Neural progenitor cell (in vitro differentiated cells): ENCODE data around the gene CSNK1G2.

Source experiments
- EZH2 ChIP-seq: fragments of 200-600 bp; sonication (generic); IDR thresholded peaks from 2 replicates; pipeline ENCODE4 v1.6.1; 2017; ENCODE audit warnings: antibody characterized with exemption, mild to moderate bottlenecking, moderate library complexity
- EZH2phosphoT487 ChIP-seq: fragments of 200-600 bp; sonication (generic); IDR thresholded peaks from 2 replicates; pipeline ENCODE4 v1.6.1; 2017; ENCODE audit warnings: antibody characterized with exemption
- TF ChIP-seq, protein P1 (sequence below): fragments of 200-600 bp; sonication (generic); IDR thresholded peaks from 2 replicates; pipeline ENCODE4 v1.5.1; 2017; ENCODE audit warnings: antibody characterized with exemption, mild to moderate bottlenecking

DNA sequence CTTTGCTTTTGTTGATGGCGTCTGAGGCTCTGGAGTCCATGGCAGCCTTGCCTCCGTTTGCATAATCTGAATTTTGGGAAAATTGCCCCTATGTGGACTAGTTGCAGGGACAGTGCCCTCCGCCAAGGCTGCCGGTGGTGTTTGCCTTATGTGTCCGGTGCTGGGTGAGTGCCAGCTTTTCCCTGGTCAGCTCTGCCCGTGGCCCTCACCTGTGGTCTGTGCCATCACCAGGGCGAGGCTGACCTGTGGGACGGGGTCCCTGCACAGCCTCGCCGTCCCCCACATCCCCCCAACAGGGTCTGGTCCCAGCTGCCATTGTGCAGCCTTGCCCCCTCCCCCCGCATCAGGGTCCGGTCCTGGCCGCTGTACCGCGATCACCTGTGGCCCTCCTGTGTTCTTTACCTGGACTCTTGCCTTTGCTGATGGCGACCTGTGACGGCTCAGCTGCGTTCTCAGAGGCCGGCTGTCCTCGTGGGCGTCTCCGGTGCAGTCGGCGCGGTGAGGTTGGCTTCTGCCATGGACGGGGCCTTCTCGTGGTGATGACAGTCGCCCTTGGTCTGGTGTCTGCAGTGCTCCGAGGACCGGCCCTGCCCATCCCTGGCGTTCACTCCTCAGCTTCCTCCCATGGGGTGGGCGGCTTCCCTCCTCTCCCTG lies 12.6 kb downstream of the CSNK1G2 start:
- TF ChIP-seq, protein P1, sequence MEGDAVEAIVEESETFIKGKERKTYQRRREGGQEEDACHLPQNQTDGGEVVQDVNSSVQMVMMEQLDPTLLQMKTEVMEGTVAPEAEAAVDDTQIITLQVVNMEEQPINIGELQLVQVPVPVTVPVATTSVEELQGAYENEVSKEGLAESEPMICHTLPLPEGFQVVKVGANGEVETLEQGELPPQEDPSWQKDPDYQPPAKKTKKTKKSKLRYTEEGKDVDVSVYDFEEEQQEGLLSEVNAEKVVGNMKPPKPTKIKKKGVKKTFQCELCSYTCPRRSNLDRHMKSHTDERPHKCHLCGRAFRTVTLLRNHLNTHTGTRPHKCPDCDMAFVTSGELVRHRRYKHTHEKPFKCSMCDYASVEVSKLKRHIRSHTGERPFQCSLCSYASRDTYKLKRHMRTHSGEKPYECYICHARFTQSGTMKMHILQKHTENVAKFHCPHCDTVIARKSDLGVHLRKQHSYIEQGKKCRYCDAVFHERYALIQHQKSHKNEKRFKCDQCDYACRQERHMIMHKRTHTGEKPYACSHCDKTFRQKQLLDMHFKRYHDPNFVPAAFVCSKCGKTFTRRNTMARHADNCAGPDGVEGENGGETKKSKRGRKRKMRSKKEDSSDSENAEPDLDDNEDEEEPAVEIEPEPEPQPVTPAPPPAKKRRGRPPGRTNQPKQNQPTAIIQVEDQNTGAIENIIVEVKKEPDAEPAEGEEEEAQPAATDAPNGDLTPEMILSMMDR: no peak
- TF ChIP-seq EZH2phosphoT487 (no peak), EZH2 (no peak)
